ENCODE data around the gene PREB. TPM values are rescaled to one million over a fixed set of nuclear protein-coding genes. Genes with fewer than 3 reads are reported as not detected.

PREB gene
- total and polyA plus RNA-seq, 2 of the 13 experiments (the other 11 are each of a cell fraction or from before 2014, with no cell fraction given), result 112 to 192 TPM

GRCh38 chr2:27086090-27086723 is 48.2 kb downstream of the PREB start (continued):
- TF ChIP-seq PHF8 (CRISPR knock-in tag; IDR thresholded peaks at IDR 0.05) (peak; percentile 67; the same call in 1 of the 2 replicates), SNAPC2 (CRISPR knock-in tag; IDR thresholded peaks at IDR 0.05) (peak; percentile 50; the same call in 1 of the 2 replicates), KMT2A (CRISPR knock-in tag; IDR thresholded peaks at IDR 0.05) (peak; percentile 87), PAF1 (CRISPR knock-in tag; IDR thresholded peaks at IDR 0.05) (no peak), NFIB (CRISPR knock-in tag; IDR thresholded peaks at IDR 0.05; ENCODE audit: borderline replicate concordance) (no peak), ZMYM4 (CRISPR knock-in tag; IDR thresholded peaks at IDR 0.05) (no peak), ZNF580 (CRISPR knock-in tag; IDR thresholded peaks at IDR 0.05; ENCODE audit: borderline replicate concordance, low read depth) (peak; percentile 97), NKX3-1 (CRISPR knock-in tag; IDR thresholded peaks at IDR 0.05) (peak; percentile 84; the same call in 1 of the 2 replicates), HINFP (CRISPR knock-in tag; IDR thresholded peaks at IDR 0.05; ENCODE audit: low read depth) (peak; percentile 5; the same call in 1 of the 2 replicates), ZNF674 (CRISPR knock-in tag; IDR thresholded peaks at IDR 0.05; ENCODE audit: low read depth) (no peak), EED (CRISPR knock-in tag; IDR thresholded peaks at IDR 0.05) (no peak), BATF2 (CRISPR knock-in tag; IDR thresholded peaks at IDR 0.05) (no peak; the same call in 1 of the 2 replicates), JDP2 (CRISPR knock-in tag; IDR thresholded peaks at IDR 0.05; ENCODE audit: borderline replicate concordance) (no peak; the same call in 1 of the 2 replicates), KLF13 (CRISPR knock-in tag; IDR thresholded peaks at IDR 0.05) (no peak), RXRA (CRISPR knock-in tag; IDR thresholded peaks at IDR 0.05) (peak; percentile 15), HOXA7 (CRISPR knock-in tag; IDR thresholded peaks at IDR 0.05) (no peak), MIER3 (CRISPR knock-in tag; IDR thresholded peaks at IDR 0.05; ENCODE audit: borderline replicate concordance) (peak; percentile 90), YEATS2 (CRISPR knock-in tag; IDR thresholded peaks at IDR 0.05; ENCODE audit: borderline replicate concordance) (peak; percentile 89)
- TF ChIP-seq, protein P1, sequence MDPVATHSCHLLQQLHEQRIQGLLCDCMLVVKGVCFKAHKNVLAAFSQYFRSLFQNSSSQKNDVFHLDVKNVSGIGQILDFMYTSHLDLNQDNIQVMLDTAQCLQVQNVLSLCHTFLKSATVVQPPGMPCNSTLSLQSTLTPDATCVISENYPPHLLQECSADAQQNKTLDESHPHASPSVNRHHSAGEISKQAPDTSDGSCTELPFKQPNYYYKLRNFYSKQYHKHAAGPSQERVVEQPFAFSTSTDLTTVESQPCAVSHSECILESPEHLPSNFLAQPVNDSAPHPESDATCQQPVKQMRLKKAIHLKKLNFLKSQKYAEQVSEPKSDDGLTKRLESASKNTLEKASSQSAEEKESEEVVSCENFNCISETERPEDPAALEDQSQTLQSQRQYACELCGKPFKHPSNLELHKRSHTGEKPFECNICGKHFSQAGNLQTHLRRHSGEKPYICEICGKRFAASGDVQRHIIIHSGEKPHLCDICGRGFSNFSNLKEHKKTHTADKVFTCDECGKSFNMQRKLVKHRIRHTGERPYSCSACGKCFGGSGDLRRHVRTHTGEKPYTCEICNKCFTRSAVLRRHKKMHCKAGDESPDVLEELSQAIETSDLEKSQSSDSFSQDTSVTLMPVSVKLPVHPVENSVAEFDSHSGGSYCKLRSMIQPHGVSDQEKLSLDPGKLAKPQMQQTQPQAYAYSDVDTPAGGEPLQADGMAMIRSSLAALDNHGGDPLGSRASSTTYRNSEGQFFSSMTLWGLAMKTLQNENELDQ (CRISPR knock-in tag; IDR thresholded peaks at IDR 0.05; ENCODE audit: borderline replicate concordance), result no peak
- TF ChIP-seq, protein P2, sequence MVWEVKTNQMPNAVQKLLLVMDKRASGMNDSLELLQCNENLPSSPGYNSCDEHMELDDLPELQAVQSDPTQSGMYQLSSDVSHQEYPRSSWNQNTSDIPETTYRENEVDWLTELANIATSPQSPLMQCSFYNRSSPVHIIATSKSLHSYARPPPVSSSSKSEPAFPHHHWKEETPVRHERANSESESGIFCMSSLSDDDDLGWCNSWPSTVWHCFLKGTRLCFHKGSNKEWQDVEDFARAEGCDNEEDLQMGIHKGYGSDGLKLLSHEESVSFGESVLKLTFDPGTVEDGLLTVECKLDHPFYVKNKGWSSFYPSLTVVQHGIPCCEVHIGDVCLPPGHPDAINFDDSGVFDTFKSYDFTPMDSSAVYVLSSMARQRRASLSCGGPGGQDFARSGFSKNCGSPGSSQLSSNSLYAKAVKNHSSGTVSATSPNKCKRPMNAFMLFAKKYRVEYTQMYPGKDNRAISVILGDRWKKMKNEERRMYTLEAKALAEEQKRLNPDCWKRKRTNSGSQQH (CRISPR knock-in tag; IDR thresholded peaks at IDR 0.05; ENCODE audit: low read depth), result peak; percentile 92
- TF ChIP-seq, protein P3, sequence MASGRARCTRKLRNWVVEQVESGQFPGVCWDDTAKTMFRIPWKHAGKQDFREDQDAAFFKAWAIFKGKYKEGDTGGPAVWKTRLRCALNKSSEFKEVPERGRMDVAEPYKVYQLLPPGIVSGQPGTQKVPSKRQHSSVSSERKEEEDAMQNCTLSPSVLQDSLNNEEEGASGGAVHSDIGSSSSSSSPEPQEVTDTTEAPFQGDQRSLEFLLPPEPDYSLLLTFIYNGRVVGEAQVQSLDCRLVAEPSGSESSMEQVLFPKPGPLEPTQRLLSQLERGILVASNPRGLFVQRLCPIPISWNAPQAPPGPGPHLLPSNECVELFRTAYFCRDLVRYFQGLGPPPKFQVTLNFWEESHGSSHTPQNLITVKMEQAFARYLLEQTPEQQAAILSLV (CRISPR knock-in tag; IDR thresholded peaks at IDR 0.05; ENCODE audit: borderline replicate concordance), result no peak
- TF ChIP-seq, protein P4, sequence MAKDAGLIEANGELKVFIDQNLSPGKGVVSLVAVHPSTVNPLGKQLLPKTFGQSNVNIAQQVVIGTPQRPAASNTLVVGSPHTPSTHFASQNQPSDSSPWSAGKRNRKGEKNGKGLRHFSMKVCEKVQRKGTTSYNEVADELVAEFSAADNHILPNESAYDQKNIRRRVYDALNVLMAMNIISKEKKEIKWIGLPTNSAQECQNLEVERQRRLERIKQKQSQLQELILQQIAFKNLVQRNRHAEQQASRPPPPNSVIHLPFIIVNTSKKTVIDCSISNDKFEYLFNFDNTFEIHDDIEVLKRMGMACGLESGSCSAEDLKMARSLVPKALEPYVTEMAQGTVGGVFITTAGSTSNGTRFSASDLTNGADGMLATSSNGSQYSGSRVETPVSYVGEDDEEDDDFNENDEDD (CRISPR knock-in tag; IDR thresholded peaks at IDR 0.05; ENCODE audit: borderline replicate concordance), result peak; percentile 98

All from HepG2 (cell line).